Stimulated activated CD8-positive, alpha-beta memory T cell treated with anti-CD3 and anti-CD28 coated beads, Interleukin-7, amount 100 ng/mL, for 4 hours (primary cell): ENCODE results near the gene CSRP1.
"Not testable (repeated sequence)": the region's sequence is repeated elsewhere in the genome, so short reads cannot be mapped to it uniquely, and the experiment has no call there.

Experiments used
- DNase-seq, 2 donors: peaks; one replicate each; pipeline ENCODE4 v3.0.0-alpha.2; 2020; ENCODE audit warnings: low read depth in 2 of 2

The CSRP1 gene

GRCh38 chr1:201506557-201507359 lies at the start of gene CSRP1:
TSS of gene CSRP1 (minus strand) at chr1:201507123. CDS start at chr1:201496303, 10,820 bp downstream.
- peak; percentile 56 to 77 for DNase-seq

- DNase-seq = no peak
These were observed 48.6 kb upstream of the CSRP1 start for GRCh38 chr1:201555593-201555945.

GRCh38 chr1:201554789-201555592 lies 48.1 kb upstream of the CSRP1 start:
- DNase-seq = no peak

- DNase-seq = no peak
These were observed 47.3 kb upstream of the CSRP1 start for GRCh38 chr1:201554190-201554600.

- no peak for DNase-seq
These were observed 46.7 kb upstream of the CSRP1 start for GRCh38 chr1:201553496-201554189.

GRCh38 chr1:201552941-201553351 lies 46.0 kb upstream of the CSRP1 start:
- no peak for DNase-seq

- no peak for DNase-seq
These were observed 45.2 kb upstream of the CSRP1 start for GRCh38 chr1:201551877-201552731.

GRCh38 chr1:201551096-201551495 lies 44.2 kb upstream of the CSRP1 start:
- no peak for DNase-seq

GRCh38 chr1:201549522-201549921 lies 42.6 kb upstream of the CSRP1 start:
- DNase-seq = not testable (repeated sequence)

GRCh38 chr1:201545851-201546492 lies 39.0 kb upstream of the CSRP1 start:
- DNase-seq = no peak

GRCh38 chr1:201544710-201545109 lies 37.8 kb upstream of the CSRP1 start:
- no peak for DNase-seq

- no peak for DNase-seq
These were observed 37.1 kb upstream of the CSRP1 start for GRCh38 chr1:201543871-201544642.

GRCh38 chr1:201542309-201543035 lies 35.5 kb upstream of the CSRP1 start:
- no peak for DNase-seq

- DNase-seq = no peak
These were observed 34.2 kb upstream of the CSRP1 start for GRCh38 chr1:201540846-201541735.

- no peak for DNase-seq
These were observed 32.9 kb upstream of the CSRP1 start for GRCh38 chr1:201539561-201540431.

- no peak for DNase-seq
These were observed 32.0 kb upstream of the CSRP1 start, which contains the start of gene NAV1 for GRCh38 chr1:201538612-201539551. TSS of gene NAV1 (plus strand) at chr1:201539127. CDS start at chr1:201622885, 83,758 bp downstream.
